Left colon (tissue), 2 donors: ENCODE data around the gene WFDC13. TPM values are rescaled to one million over a fixed set of nuclear protein-coding genes. Genes with fewer than 3 reads are reported as not detected.
"Not testable (repeated sequence)": the region's sequence is repeated elsewhere in the genome, so short reads cannot be mapped to it uniquely, and the experiment has no call there.

Experiments used
- ATAC-seq: fragments of 200-7000 bp; cut with Tn5 transposase; one replicate; pipeline ENCODE4 v1.9.1; 2020; ENCODE audit warnings: mild to moderate bottlenecking, moderate library complexity
- DNase-seq, 2 donors: peaks; one replicate each; pipeline ENCODE4 v3.0.0-alpha.2; 2020
- intact Hi-C, 2 donors: fragments of 100-400 bp; cut with DNase I in 1 of 2; cut with micrococcal nuclease in 1 of 2; formaldehyde crosslinking; loops; one replicate each; pipeline versions ENCODE4 v1.11.2 to v1.14.0; 2022; cut with DNase I, micrococcal nuclease
- long read RNA-seq: library from polyadenylated mRNA; unstranded; transcript quantifications from one replicate; pipeline ENCODE4 v2.0.0, GENCODE V29; 2021
- total RNA-seq, 2 donors: library from RNA; stranded (reverse); fragmentation: NEBNext Ultra II Directional; extraction: Animal tissue kit (Norgen Biotek cat#: 25700); gene quantifications; one replicate each; pipeline ENCODE4 v1.2.1, GENCODE V29; 2021
- donor health status: DM: no; HTN: no; CAD: no.
- donor health status: DM: yes; HTN: yes; CAD: no.

Gene WFDC13
- not detected for total RNA-seq
- long read RNA-seq = 0 reads

- peak in 1 of 2 donors; percentile 10 for DNase-seq
- intact Hi-C loops = no loop called here
- peak; percentile 84 for ATAC-seq
These were observed at the start of gene WFDC13 for GRCh38 chr20:45701873-45702272. WFDC13 (plus strand) TSS chr20:45702038; CDS start chr20:45702124, 86 bp downstream.

GRCh38 chr20:45657038-45657437, 44.8 kb upstream of the WFDC13 start:
- intact Hi-C loops, ATAC-seq, DNase-seq: not testable (repeated sequence)

GRCh38 chr20:45670139-45670538, 31.7 kb upstream of the WFDC13 start, which contains the start of gene WFDC11:
WFDC11 (minus strand) TSS chr20:45670239; CDS start chr20:45650600, 19,639 bp downstream.
- intact Hi-C loops = no loop called here
- DNase-seq (no peak), ATAC-seq (no peak)

- DNase-seq (no peak), ATAC-seq (no peak)
- intact Hi-C loops = no loop called here
These were observed 29.1 kb upstream of the WFDC13 start for GRCh38 chr20:45672765-45673164.

GRCh38 chr20:45679650-45680049, 22.2 kb upstream of the WFDC13 start:
- intact Hi-C loops = no loop called here
- DNase-seq = no peak
- ATAC-seq = no peak

GRCh38 chr20:45685896-45686295, 15.9 kb upstream of the WFDC13 start:
- ATAC-seq (peak; percentile 55), DNase-seq (no peak)
- intact Hi-C loops = no loop called here

GRCh38 chr20:45693346-45693745, 8.5 kb upstream of the WFDC13 start:
- DNase-seq, ATAC-seq, intact Hi-C loops: not testable (repeated sequence)

- no peak for ATAC-seq
- intact Hi-C loops = no loop called here
- no peak for DNase-seq
These were observed 6.3 kb upstream of the WFDC13 start for GRCh38 chr20:45695496-45695895.

- intact Hi-C loops = no loop called here
These were observed 734 bp upstream of the WFDC13 start for GRCh38 chr20:45701104-45701503.

GRCh38 chr20:45704969-45705637, 3.3 kb downstream of the WFDC13 start, which contains the start of gene WFDC10B:
WFDC10B (minus strand) TSS chr20:45705019; CDS start chr20:45685992, 19,027 bp downstream.
- DNase-seq (peak in 1 of 2 donors; percentile 25), ATAC-seq (peak; percentile 89)
- intact Hi-C loops = no loop called here

More at GRCh38 chr20:45701104-45701503, 734 bp upstream of the WFDC13 start:
- DNase-seq (no peak), ATAC-seq (no peak)

- DNase-seq, ATAC-seq, intact Hi-C loops: not testable (repeated sequence)
These were observed 14.4 kb downstream of the WFDC13 start for GRCh38 chr20:45716141-45716688.

GRCh38 chr20:45722047-45722446, 20.2 kb downstream of the WFDC13 start, which contains the start of gene SPINT4:
SPINT4 (plus strand) TSS chr20:45722347; CDS start chr20:45722368, 21 bp downstream.
- ATAC-seq (no peak), DNase-seq (no peak)
- intact Hi-C loops = no loop called here

- intact Hi-C loops = no loop called here
- no peak for DNase-seq
- no peak for ATAC-seq
These were observed 23.3 kb downstream of the WFDC13 start for GRCh38 chr20:45725134-45725533.

- intact Hi-C loops = no loop called here
- ATAC-seq = peak; percentile 63
- DNase-seq = no peak
These were observed 25.2 kb downstream of the WFDC13 start for GRCh38 chr20:45727044-45727443.

- no peak for DNase-seq
- intact Hi-C loops = no loop called here
- ATAC-seq = no peak
These were observed 30.4 kb downstream of the WFDC13 start for GRCh38 chr20:45732199-45732598.

- intact Hi-C loops = no loop called here
- no peak for DNase-seq
- ATAC-seq = no peak
These were observed 33.7 kb downstream of the WFDC13 start for GRCh38 chr20:45735552-45735951.

GRCh38 chr20:45735988-45736387, 34.1 kb downstream of the WFDC13 start:
- ATAC-seq (no peak), DNase-seq (no peak)
- intact Hi-C loops = no loop called here

GRCh38 chr20:45742596-45742995, 40.8 kb downstream of the WFDC13 start:
- intact Hi-C loops = no loop called here
- ATAC-seq = no peak
- DNase-seq = no peak

- intact Hi-C loops = no loop called here
These were observed 43.2 kb downstream of the WFDC13 start for GRCh38 chr20:45745015-45745414.

GRCh38 chr20:45751721-45752120, 49.9 kb downstream of the WFDC13 start:
- ATAC-seq = no peak
- intact Hi-C loops = no loop called here
- DNase-seq = no peak

More at GRCh38 chr20:45745015-45745414, 43.2 kb downstream of the WFDC13 start:
- no peak for DNase-seq
- no peak for ATAC-seq
